ENCODE results near the gene IL1R1. TPM values are rescaled to one million over a fixed set of nuclear protein-coding genes. Genes with fewer than 3 reads are reported as not detected.

Gene IL1R1
- total and polyA plus RNA-seq, 10 of the 15 experiments (the other 5 are each of a cell fraction or from before 2014, with no cell fraction given) = 0.17 to 13.2 (median 0.53) TPM

GRCh38 chr2:102129082-102129481 is 13.5 kb upstream of the IL1R1 start:
- peaks cover 8% of the 10 kb centered on the region; the same call in 2 of the 3 replicates for H3K9me3 ChIP-seq (replicated peaks; ENCODE audit: control insufficient read depth, insufficient read depth, low read length)
- H3K79me2 ChIP-seq (ENCODE audit: control insufficient read depth, insufficient read depth, low read length) = no peaks in the 10 kb centered on the region
- H3K9ac ChIP-seq (ENCODE audit: control insufficient read depth, insufficient read depth, low read length) = no peak overlapping the region
- H3K4me3 ChIP-seq = no peak overlapping the region
- no peaks in the 10 kb centered on the region for H3K27me3 ChIP-seq (replicated peaks in 1 of 2; ENCODE audit: control insufficient read depth in 2 of 2, insufficient read depth in 2 of 2, low read length in 1 of 2)
- 29% methylated on average over 1 of the region's 1 CpG for WGBS (ENCODE audit: insufficient coverage, insufficient replicate concordance, low lambda C conversion rate, missing lambda C conversion rate)
- intact Hi-C loops (cut with micrococcal nuclease; ENCODE audit: unreplicated experiment) = no loop called here
- in situ Hi-C loops (cut with MboI) = no loop called here
- no peak for FAIRE-seq
- H4K20me1 ChIP-seq (ENCODE audit: control insufficient read depth, insufficient read depth) = no peaks in the 10 kb centered on the region
- H3K4me2 ChIP-seq (ENCODE audit: control insufficient read depth, insufficient read depth) = no peak overlapping the region
- SMC1A ChIA-PET (ENCODE audit: uncharacterized antibody, unreplicated experiment) = interaction anchor here (1.0 to 2.0 kb wide), 7 partner anchors 11 to 111 kb away, joined by 3 to 12 read pairs (median 3); no protein-coding TSS in a partner anchor
- CTCF ChIA-PET = interaction anchor here (1.3 to 1.4 kb wide), 2 partner anchors 10 to 111 kb away, joined by 4 to 7 read pairs; no protein-coding TSS in a partner anchor
- H3K36me3 ChIP-seq (ENCODE audit: control insufficient read depth in 2 of 2, insufficient read depth in 2 of 2, low read length in 1 of 2) = no peaks in the 10 kb centered on the region
- RAD21 ChIA-PET (ENCODE audit: unreplicated experiment) = interaction anchor here (0.9 to 1.6 kb wide), 2 partner anchors 25 to 28 kb away, joined by 3 to 4 read pairs; no protein-coding TSS in a partner anchor
- no peak for DNase-seq (ENCODE audit: low read depth, low spot score)
- TF ChIP-seq USF1 (IDR thresholded peaks at IDR 0.05; ENCODE audit: borderline replicate concordance, extremely low read length, insufficient read depth, low read depth, low read length) = no peak
- no peak overlapping the region for H3K27ac ChIP-seq (ENCODE audit: control insufficient read depth, insufficient read depth)
- no peak for ATAC-seq
- BruUV-seq (replicated peaks) = no TSS peak
- H2AFZ ChIP-seq (ENCODE audit: control insufficient read depth, low read depth, low read length) = no peak overlapping the region
- POLR2A ChIA-PET = no interaction called here
- no peaks in the 10 kb centered on the region for H3K4me1 ChIP-seq (ENCODE audit: control insufficient read depth, insufficient read depth, low read length)

DNA sequence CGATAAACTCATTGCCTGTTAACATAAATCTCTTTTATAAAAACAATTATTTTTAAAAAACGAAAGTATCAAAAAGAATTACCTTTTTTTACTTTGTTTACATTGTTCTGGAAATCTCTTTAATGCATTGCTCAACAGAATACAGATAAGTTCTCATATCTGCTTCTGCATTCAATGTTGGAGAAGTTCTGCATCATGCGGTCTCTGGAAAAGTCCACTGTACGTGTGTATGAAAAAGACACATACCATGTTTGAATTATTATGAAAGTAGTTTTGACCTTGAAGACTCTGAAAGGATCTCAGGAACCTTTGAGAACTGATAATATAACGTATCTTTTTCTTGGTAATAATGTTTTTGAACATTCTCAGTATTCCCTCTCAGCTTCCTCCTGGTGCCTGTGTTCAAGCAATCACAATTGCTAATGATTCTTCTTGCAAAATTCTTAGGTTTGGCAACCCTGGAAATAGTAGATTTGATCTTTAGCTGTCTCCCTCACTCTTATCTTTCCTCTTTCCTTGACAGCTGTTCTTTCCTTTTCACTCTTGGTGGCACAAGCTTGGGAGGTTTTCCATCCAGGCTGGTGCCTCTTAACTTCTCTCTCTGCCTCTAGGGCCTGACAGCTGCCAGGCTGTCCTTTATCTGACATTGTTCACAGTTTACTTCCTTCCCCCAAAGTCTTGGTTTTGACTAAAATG is 12.4 kb upstream of the IL1R1 start:
- SMC1A ChIA-PET (ENCODE audit: uncharacterized antibody, unreplicated experiment) = interaction anchor here (0.7 to 2.0 kb wide), 7 partner anchors 8 to 110 kb away, joined by 3 to 6 read pairs (median 3); no protein-coding TSS in a partner anchor
- ATAC-seq (no peak), FAIRE-seq (no peak), DNase-seq (ENCODE audit: low read depth, low spot score) (no peak)
- H3K9me3 ChIP-seq (replicated peaks; ENCODE audit: control insufficient read depth, insufficient read depth, low read length) = peaks cover 8% of the 10 kb centered on the region; the same call in 2 of the 3 replicates
- POLR2A ChIA-PET = no interaction called here
- H3K9ac ChIP-seq (ENCODE audit: control insufficient read depth, insufficient read depth, low read length) = no peak overlapping the region
- in situ Hi-C loops (cut with MboI) (no loop called here), intact Hi-C loops (cut with micrococcal nuclease; ENCODE audit: unreplicated experiment) (no loop called here)
- BruUV-seq (replicated peaks) = no TSS peak
- 31% methylated on average over 5 of the region's 5 CpGs for WGBS (ENCODE audit: insufficient coverage, insufficient replicate concordance, low lambda C conversion rate, missing lambda C conversion rate)
- no peak overlapping the region for H3K4me2 ChIP-seq (ENCODE audit: control insufficient read depth, insufficient read depth)
- no peaks in the 10 kb centered on the region for H4K20me1 ChIP-seq (ENCODE audit: control insufficient read depth, insufficient read depth)
- H2AFZ ChIP-seq (ENCODE audit: control insufficient read depth, low read depth, low read length) = no peak overlapping the region
- no peaks in the 10 kb centered on the region for H3K27me3 ChIP-seq (replicated peaks in 1 of 2; ENCODE audit: control insufficient read depth in 2 of 2, insufficient read depth in 2 of 2, low read length in 1 of 2)
- RAD21 ChIA-PET (ENCODE audit: unreplicated experiment) = no interaction called here
- H3K4me1 ChIP-seq (ENCODE audit: control insufficient read depth, insufficient read depth, low read length) = no peaks in the 10 kb centered on the region
- CTCF ChIA-PET = interaction anchor here (1.0 to 1.4 kb wide), 4 partner anchors 11 to 110 kb away, joined by 3 to 7 read pairs (median 4); no protein-coding TSS in a partner anchor
- H3K27ac ChIP-seq (ENCODE audit: control insufficient read depth, insufficient read depth) = no peak overlapping the region
- H3K4me3 ChIP-seq = no peak overlapping the region
- H3K36me3 ChIP-seq (ENCODE audit: control insufficient read depth in 2 of 2, insufficient read depth in 2 of 2, low read length in 1 of 2) = no peaks in the 10 kb centered on the region
- no peaks in the 10 kb centered on the region for H3K79me2 ChIP-seq (ENCODE audit: control insufficient read depth, insufficient read depth, low read length)
- no peak for TF ChIP-seq ZNF622 (IDR thresholded peaks at IDR 0.05)
- TF ChIP-seq NR2C1 (IDR thresholded peaks at IDR 0.05) = no peak
- TF ChIP-seq BACH1 (IDR thresholded peaks at IDR 0.05; ENCODE audit: borderline replicate concordance) = no peak
- no peak for TF ChIP-seq KLF5 (IDR thresholded peaks at IDR 0.05; ENCODE audit: partially characterized antibody)
- no peak for TF ChIP-seq JUND (IDR thresholded peaks at IDR 0.05; ENCODE audit: low read depth, low read length)
- TF ChIP-seq CREB1 (IDR thresholded peaks at IDR 0.05; ENCODE audit: low read depth) = no peak
- TF ChIP-seq TCF7 (IDR thresholded peaks at IDR 0.05; ENCODE audit: borderline replicate concordance) = no peak
- no peak for TF ChIP-seq SIN3A (IDR thresholded peaks at IDR 0.05; ENCODE audit: low read depth, low read length)
- TF ChIP-seq, protein P1, sequence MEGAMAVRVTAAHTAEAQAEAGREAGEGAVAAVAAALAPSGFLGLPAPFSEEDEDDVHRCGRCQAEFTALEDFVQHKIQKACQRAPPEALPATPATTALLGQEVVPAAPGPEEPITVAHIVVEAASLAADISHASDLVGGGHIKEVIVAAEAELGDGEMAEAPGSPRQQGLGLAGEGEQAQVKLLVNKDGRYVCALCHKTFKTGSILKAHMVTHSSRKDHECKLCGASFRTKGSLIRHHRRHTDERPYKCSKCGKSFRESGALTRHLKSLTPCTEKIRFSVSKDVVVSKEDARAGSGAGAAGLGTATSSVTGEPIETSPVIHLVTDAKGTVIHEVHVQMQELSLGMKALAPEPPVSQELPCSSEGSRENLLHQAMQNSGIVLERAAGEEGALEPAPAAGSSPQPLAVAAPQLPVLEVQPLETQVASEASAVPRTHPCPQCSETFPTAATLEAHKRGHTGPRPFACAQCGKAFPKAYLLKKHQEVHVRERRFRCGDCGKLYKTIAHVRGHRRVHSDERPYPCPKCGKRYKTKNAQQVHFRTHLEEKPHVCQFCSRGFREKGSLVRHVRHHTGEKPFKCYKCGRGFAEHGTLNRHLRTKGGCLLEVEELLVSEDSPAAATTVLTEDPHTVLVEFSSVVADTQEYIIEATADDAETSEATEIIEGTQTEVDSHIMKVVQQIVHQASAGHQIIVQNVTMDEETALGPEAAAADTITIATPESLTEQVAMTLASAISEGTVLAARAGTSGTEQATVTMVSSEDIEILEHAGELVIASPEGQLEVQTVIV (IDR thresholded peaks at IDR 0.05; ENCODE audit: borderline replicate concordance, partially characterized antibody) = no peak
- no peak for TF ChIP-seq PKNOX1 (IDR thresholded peaks at IDR 0.05)
- no peak for TF ChIP-seq GATAD2B (conservative IDR thresholded peaks at IDR 0.05; ENCODE audit: low read depth)
